HCT116 (cell line): ENCODE data around the gene GTPBP2. TPM values are rescaled to one million over a fixed set of nuclear protein-coding genes. Genes with fewer than 3 reads are reported as not detected.
"Not testable (repeated sequence)": the region's sequence is repeated elsewhere in the genome, so short reads cannot be mapped to it uniquely, and the experiment has no call there.

Experiments
- ATAC-seq: fragments of 200-7000 bp; cut with Tn5 transposase; 2 replicates; pipeline ENCODE4 v1.9.1; 2020; ENCODE audit warnings: mild to moderate bottlenecking, moderate library complexity
- BruUV-seq: library from RNA; stranded (reverse); fragments of 400-500 nt; replicated peaks from 2 replicates; lab custom pipeline; 2021; lab: Mats Ljungman, UMichigan
- CTCF ChIA-PET: fragments of 300-600 bp; sonication (Branson Sonifier 250); formaldehyde crosslinking; loops from one replicate; lab custom pipeline; 2021; ENCODE audit warnings: antibody characterized with exemption; lab: Charles Lee
- POLR2A ChIA-PET: fragments of 300-600, 350-600 bp; sonication (Branson Sonifier 250); formaldehyde crosslinking; loops from one replicate; lab custom pipeline; 2021; ENCODE audit warnings: antibody characterized with exemption; lab: Charles Lee
- RAD21 ChIA-PET, 2 experiments: fragments of 300-600 bp; sonication (Branson Sonifier 250); formaldehyde crosslinking; loops; one replicate each; lab custom pipeline; 2023; ENCODE audit warnings: low total read pairs in 2 of 2; ENCODE audit not compliant: uncharacterized antibody in 2 of 2, unreplicated experiment in 2 of 2, low non-redundant PET in 1 of 2; lab: Charles Lee
- DNase-seq: peaks from one replicate; pipeline ENCODE4 v3.0.0-alpha.2; 2010; ENCODE audit warnings: low read depth, low spot score
- H2AFZ ChIP-seq: fragments of 200-600 bp; shearing (Covaris generic), sonication (generic); 2 replicates; pipeline ENCODE4 v1.6.1; 2017; ENCODE audit warnings: low read depth, mixed run types, mixed read lengths, antibody characterized with exemption, low read length; ENCODE audit not compliant: poor library complexity, severe bottlenecking
- H3K27ac ChIP-seq: 2 replicates; pipeline ENCODE4 v1.5.1; 2012; ENCODE audit warnings: low read depth, low read length
- H3K27me3 ChIP-seq: fragments of 200-600 bp; sonication (generic); 2 replicates; pipeline ENCODE4 v1.6.1; 2016; ENCODE audit warnings: mixed run types, low read length, mixed read lengths; ENCODE audit not compliant: insufficient read depth
- H3K36me3 ChIP-seq, 2 experiments: fragments of 200-500 bp in 1 of 2; fragments of 200-600 bp in 1 of 2; sonication (Bioruptor generic) in 1 of 2; sonication (generic) in 1 of 2; 2 replicates each; pipeline versions ENCODE4 v1.5.1 to v1.6.1; 2014 to 2016; ENCODE audit warnings: low read length in 2 of 2, inconsistent platforms in 1 of 2, mixed read lengths in 1 of 2, mixed run types in 1 of 2; ENCODE audit not compliant: insufficient read depth in 2 of 2, control insufficient read depth in 1 of 2
- H3K4me1 ChIP-seq, 2 experiments: fragments of 200-600 bp in 1 of 2; sonication (generic) in 1 of 2; 2 replicates each; pipeline versions ENCODE4 v1.5.1 to v1.6.1; 2012 to 2017; ENCODE audit warnings: low read length in 2 of 2, inconsistent platforms in 1 of 2, mild to moderate bottlenecking in 1 of 2, mixed read lengths in 1 of 2, mixed run types in 1 of 2, moderate library complexity in 1 of 2; ENCODE audit not compliant: insufficient read depth in 2 of 2, control insufficient read depth in 1 of 2
- H3K4me2 ChIP-seq: fragments of 200-600 bp; sonication (generic); 2 replicates; pipeline ENCODE4 v1.6.1; 2017; ENCODE audit warnings: mixed run types, low read length, mixed read lengths
- H3K4me3 ChIP-seq, 2 experiments: fragments of 200-600 bp in 1 of 2; sonication (generic) in 1 of 2; replicated peaks in 1 of 2; 2 replicates each; pipeline ENCODE4 v1.5.1; 2011 to 2016; ENCODE audit warnings: low read length in 2 of 2, control low read depth in 1 of 2, low read depth in 1 of 2, mild to moderate bottlenecking in 1 of 2, mixed read lengths in 1 of 2, mixed run types in 1 of 2
- H3K79me2 ChIP-seq: fragments of 200-600 bp; sonication (generic); 2 replicates; pipeline ENCODE4 v1.6.1; 2017; ENCODE audit warnings: mild to moderate bottlenecking, mixed run types, low read length, moderate library complexity, mixed read lengths; ENCODE audit not compliant: insufficient read depth
- H3K9ac ChIP-seq: fragments of 200-600 bp; sonication (generic); 2 replicates; pipeline ENCODE4 v1.6.1; 2016; ENCODE audit warnings: low read length, mixed read lengths
- H3K9me2 ChIP-seq: fragments of 200-600 bp; sonication (generic), shearing (Covaris generic); 2 replicates; pipeline ENCODE4 v1.6.1; 2017; ENCODE audit warnings: mixed run types, mild to moderate bottlenecking, moderate library complexity; ENCODE audit not compliant: insufficient read depth
- H3K9me3 ChIP-seq, 2 experiments: fragments of 200-500 bp in 1 of 2; fragments of 200-600 bp in 1 of 2; sonication (Bioruptor generic) in 1 of 2; sonication (generic) in 1 of 2; 2 replicates each; pipeline ENCODE4 v1.6.1; 2014 to 2017; ENCODE audit warnings: low read length in 2 of 2, mixed read lengths in 2 of 2, inconsistent platforms in 1 of 2, low read depth in 1 of 2, mild to moderate bottlenecking in 1 of 2, mixed run types in 1 of 2, moderate library complexity in 1 of 2; ENCODE audit not compliant: control insufficient read depth in 1 of 2, insufficient read depth in 1 of 2
- H4K20me1 ChIP-seq: fragments of 200-600 bp; sonication (generic), shearing (Covaris generic); 2 replicates; pipeline ENCODE4 v1.6.1; 2017; ENCODE audit warnings: mixed run types, mild to moderate bottlenecking, moderate library complexity; ENCODE audit not compliant: insufficient read depth
- EGR1 ChIP-seq: IDR thresholded peaks from 2 replicates; pipeline ENCODE4 v1.6.1; 2012; ENCODE audit warnings: low read depth
- EZH2phosphoT487 ChIP-seq: fragments of 200-600 bp; IDR thresholded peaks from 2 replicates; pipeline ENCODE4 v1.6.1; 2018; ENCODE audit warnings: antibody characterized with exemption, borderline replicate concordance
- FOSL1 ChIP-seq: IDR thresholded peaks from 2 replicates; pipeline ENCODE4 v1.6.1; 2012; ENCODE audit warnings: low read depth
- MAX ChIP-seq: IDR thresholded peaks from 2 replicates; pipeline ENCODE4 v1.6.1; 2012
- RAD21 ChIP-seq: IDR thresholded peaks from 2 replicates; pipeline ENCODE4 v1.6.1; 2012; ENCODE audit warnings: low read depth, mild to moderate bottlenecking
- intact Hi-C: fragments of 100-400 bp; cut with micrococcal nuclease; formaldehyde crosslinking; loops from 2 replicates; pipeline ENCODE4 v1.10.0; 2022
- total RNA-seq: library from RNA; stranded (reverse); gene quantifications from one replicate; pipeline ENCODE4 v1.2.1, GENCODE V29; 2021; ENCODE audit not compliant: unreplicated experiment

The GTPBP2 gene
- total RNA-seq, 1 experiment from 2014 or later: 98.0 TPM

- RAD21 ChIA-PET: no interaction called here
- no peak for ATAC-seq
Measured at GRCh38 chr6:43634702-43635303, 5.7 kb upstream of the GTPBP2 start.

DNA sequence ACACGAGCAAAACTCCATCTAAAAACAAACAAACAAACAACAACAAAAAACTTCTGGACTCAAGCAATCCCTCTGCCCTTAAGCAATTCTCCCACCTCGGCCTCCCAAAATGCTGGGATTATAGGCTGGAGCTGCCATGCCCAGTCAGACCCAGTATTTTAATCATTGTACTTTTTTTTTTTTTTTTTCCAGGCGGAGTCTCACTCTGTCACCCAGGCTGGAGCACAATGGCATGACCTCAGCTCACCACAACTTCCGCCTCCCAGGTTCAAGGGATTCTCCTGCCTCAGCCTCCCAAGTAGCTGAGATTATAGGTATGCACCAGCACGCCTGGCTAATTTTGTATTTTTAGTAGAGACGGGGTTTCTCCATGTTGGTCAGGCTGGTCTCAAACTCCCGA lies 3.9 kb upstream of the GTPBP2 start:
- CTCF ChIA-PET, ATAC-seq, POLR2A ChIA-PET: not testable (repeated sequence)

More at GRCh38 chr6:43634702-43635303, 5.7 kb upstream of the GTPBP2 start:
- no peak for DNase-seq
- H3K4me2 ChIP-seq: peak overlapping the region; percentile 91
- H3K36me3 ChIP-seq: peaks cover 8 to 13% of the 10 kb centered on the region in 2 experiments; a peak in 3 of 4 replicates
- CTCF ChIA-PET: no interaction called here
- no peaks in the 10 kb centered on the region for H3K27me3 ChIP-seq
- intact Hi-C loops: no loop called here
- peaks cover 17 to 33% of the 10 kb centered on the region in 2 experiments for H3K4me1 ChIP-seq
- TF ChIP-seq FOSL1 (no peak), MAX (no peak), EGR1 (no peak), RAD21 (no peak), EZH2phosphoT487 (no peak)
- no peaks in the 10 kb centered on the region for H4K20me1 ChIP-seq
- no peak overlapping the region for H3K4me3 ChIP-seq
- POLR2A ChIA-PET: interaction anchor here (1.0 to 1.9 kb wide), 2 partner anchors 8 to 9 kb away, joined by 3 to 7 read pairs; no protein-coding TSS in a partner anchor
- H3K79me2 ChIP-seq: peaks cover 38% of the 10 kb centered on the region
- H3K9me2 ChIP-seq: no peaks in the 10 kb centered on the region
- no TSS peak for BruUV-seq
- 0 out of 2 replicates have a peak overlapping the region, but pooled peaks have one; percentile 84 for H3K27ac ChIP-seq
- peak overlapping the region; percentile 84; the same call in 1 of the 2 replicates for H3K9ac ChIP-seq
- H2AFZ ChIP-seq: no peak overlapping the region
- no peaks in the 10 kb centered on the region for H3K9me3 ChIP-seq

More for the DNA sequence above, 3.9 kb upstream of the GTPBP2 start:
- H3K27me3 ChIP-seq, H3K9me3 ChIP-seq, H3K9ac ChIP-seq, H3K9me2 ChIP-seq, H4K20me1 ChIP-seq, H3K27ac ChIP-seq, intact Hi-C loops, RAD21 ChIA-PET, H3K4me3 ChIP-seq, DNase-seq, H3K4me2 ChIP-seq, H3K36me3 ChIP-seq, H2AFZ ChIP-seq, BruUV-seq: not testable (repeated sequence)
- H3K4me1 ChIP-seq: peaks cover 17 to 39% of the 10 kb centered on the region in 2 experiments
- H3K79me2 ChIP-seq: peaks cover 31% of the 10 kb centered on the region
